ENCODE results near the gene EHMT1.

Gene EHMT1

DNA sequence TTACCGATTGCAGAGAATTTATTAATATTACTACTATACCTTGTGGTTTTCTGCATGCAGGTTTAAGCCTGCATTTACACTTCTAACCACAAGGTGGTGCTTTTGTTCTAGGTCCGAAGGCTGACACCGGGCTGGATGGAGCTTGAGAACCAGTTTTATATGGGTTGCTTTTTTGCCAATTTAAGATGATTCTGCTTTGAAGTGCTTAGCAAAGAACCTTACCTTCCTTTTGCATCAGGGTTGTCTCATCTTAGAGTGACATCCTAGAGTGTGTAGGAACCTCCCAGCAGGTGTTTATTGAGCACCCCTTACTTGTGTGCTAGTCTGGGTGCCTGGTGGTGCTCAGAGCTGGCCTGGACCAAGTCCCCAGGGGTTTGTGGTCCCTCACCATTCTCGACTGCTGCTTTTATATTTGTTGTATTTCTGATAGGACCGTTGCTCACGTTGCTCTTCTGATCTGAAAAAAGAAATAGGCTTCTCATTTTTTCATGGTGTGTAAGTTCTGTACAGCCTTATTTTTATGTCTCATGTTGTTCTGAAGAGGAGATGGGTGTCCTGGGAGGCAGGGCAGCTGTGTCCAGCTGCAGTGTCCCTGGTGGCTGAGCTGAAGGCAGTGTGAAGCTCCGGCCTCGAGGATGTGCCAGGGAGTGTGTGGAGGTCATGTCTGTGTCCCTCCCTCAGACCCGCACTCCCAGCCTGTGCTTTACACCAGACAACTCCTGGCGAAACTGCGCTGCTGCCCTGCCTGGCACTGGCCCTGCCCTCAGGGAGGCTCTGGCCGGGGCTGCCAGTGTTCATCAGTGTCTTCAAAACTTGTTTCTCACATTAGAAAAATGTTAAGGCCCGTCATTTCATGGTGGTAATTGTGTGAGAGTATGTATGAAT is 54.3 kb downstream of the EHMT1 start:
- DNase-seq (ENCODE audit: low read depth in 3 of 3) = peak in 1 of 3 experiments; percentile 40

DNA sequence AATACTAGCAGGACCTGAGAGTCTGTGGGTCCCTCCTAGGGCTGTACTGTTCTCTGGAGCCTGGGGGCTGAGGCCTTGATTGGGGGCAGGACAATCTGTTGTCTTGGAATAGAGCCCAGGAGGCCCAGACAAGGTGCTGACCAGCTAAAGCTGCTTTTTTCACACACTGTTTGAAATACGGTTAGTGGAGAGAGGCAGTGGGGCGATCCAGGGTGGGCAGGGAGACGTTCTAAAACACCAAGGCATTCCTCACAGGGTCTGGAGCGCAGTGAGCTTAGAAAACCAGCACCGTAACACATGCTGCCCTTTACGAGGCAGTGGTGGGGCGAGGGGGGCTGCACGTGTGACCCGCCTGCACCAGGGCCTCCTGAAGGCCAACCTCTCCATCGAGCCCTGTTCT is 55.1 kb downstream of the EHMT1 start:
- no peak for DNase-seq (ENCODE audit: low read depth in 3 of 3)

DNA sequence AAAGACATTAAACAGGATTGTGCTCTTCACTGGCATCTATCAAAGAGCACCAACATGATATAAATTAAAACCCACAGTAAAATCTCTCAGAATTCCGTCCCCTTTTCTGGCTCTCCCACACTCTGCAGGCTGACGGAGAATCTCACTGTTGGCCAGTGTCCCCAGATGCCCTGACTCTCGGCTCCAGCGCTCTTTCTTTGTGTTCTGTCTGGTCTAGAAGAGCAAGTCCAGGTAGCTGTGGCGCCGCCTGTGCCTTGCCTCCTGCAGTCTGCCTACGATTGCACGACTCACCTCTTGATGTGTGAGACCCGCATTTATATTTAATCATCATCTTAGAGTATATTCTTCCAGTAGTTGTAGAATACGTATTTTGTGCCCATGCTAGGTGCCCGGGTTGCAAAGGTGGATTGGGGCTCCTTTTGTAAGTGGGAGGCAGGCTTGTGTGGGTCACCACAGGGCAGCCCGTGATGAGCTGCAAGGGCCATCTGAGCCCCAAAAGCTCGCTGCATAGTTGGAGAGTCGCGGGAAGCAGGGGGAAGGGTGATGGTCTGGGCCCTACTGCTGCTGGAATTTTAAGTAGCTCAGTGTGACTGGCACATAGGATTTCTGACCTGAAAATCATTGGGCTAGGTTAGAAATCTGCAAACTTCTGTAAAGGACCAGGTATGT is 55.6 kb downstream of the EHMT1 start:
- DNase-seq (ENCODE audit: low read depth in 3 of 3) = no peak

DNA sequence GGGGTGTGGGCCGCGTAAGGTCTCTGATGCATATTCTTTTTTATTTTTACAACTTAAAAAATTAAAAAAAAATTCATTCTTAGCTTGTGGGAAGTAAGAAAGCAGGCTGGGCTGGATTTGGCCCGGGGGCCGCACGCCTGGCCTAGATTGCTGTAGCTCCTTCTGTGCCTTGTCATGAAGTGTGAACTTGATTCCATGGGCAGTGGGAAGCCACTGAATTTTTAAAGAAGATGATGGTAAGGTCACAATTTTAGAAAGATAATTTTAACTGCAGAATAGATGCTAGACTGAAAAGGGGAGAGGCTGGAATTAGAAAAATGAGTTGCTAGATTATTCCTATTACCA is 56.1 kb downstream of the EHMT1 start:
- DNase-seq (ENCODE audit: low read depth in 3 of 3) = no peak

- no peak for DNase-seq (ENCODE audit: low read depth in 3 of 3)
Observed at GRCh38 chr9:137676998-137677397, 58.2 kb downstream of the EHMT1 start.

DNA sequence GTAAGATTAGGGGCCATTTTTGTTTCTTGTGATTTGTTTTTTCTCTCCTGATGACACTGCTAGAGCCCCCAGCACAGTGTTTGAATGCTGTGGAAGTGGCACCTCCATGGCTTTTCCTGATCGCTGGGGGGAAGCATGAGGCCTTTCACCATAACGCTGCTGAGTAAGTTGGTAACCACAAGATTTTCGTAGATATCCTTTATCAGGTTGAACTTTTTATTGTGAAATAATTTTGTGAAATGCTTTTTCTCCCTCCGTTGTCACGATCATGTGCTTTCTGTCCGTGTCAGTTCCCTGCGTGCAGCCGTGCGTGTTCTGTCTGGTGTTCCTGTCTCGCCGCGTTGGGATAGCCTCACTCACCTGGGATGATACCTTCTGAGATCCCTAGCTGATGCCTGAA is 59.4 kb downstream of the EHMT1 start:
- no peak for DNase-seq (ENCODE audit: low read depth in 3 of 3)

DNA sequence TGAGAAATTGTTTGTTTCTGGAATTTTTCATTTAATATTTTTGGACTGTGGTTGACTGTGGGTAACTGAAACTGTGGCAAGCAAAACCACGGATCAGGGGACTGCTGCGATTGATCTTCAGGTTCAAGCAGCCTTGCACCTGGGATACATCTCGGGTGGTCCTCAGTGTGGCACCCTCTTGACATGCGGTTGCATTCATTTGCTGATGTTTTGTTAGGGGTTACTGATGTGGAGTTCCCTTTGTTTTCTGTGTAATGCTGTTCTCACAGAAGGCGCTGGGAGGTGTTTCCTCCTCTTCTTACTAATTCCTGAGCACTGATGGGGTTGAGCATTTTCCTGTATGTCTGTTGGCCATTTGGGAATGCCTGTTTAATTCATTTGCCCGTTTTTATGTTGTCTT is 60.4 kb downstream of the EHMT1 start:
- DNase-seq (ENCODE audit: low read depth in 3 of 3) = no peak

DNA sequence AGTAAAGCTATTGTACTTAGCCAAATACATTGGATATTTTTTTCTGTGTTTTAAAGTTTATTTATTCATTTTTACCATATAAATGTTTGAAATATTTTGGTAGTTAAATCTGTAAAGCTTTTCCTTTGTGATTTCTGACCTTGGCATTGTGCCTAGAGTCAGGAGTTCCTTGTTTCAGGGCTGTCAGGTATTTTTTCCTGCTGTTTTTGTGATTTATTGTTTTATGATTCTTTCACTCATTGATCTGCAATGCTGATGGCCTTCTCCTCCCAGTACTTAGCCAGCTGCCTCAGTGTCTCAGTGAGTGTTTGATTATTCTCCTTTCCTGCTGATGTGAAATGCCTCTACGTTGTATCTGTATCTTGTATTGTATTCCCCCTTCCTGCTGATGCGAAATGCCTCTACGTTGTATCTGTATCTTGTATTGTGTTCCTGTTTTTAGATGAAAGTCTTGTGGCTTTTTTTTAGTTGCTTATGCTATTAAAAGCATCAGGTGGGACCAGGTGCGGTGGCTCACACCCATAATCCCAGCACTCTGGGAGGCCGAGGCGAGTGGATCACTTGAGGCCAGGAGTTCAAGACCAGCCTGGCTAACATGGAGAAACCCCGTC is 61.0 kb downstream of the EHMT1 start:
- DNase-seq (ENCODE audit: low read depth in 3 of 3) = no peak

DNA sequence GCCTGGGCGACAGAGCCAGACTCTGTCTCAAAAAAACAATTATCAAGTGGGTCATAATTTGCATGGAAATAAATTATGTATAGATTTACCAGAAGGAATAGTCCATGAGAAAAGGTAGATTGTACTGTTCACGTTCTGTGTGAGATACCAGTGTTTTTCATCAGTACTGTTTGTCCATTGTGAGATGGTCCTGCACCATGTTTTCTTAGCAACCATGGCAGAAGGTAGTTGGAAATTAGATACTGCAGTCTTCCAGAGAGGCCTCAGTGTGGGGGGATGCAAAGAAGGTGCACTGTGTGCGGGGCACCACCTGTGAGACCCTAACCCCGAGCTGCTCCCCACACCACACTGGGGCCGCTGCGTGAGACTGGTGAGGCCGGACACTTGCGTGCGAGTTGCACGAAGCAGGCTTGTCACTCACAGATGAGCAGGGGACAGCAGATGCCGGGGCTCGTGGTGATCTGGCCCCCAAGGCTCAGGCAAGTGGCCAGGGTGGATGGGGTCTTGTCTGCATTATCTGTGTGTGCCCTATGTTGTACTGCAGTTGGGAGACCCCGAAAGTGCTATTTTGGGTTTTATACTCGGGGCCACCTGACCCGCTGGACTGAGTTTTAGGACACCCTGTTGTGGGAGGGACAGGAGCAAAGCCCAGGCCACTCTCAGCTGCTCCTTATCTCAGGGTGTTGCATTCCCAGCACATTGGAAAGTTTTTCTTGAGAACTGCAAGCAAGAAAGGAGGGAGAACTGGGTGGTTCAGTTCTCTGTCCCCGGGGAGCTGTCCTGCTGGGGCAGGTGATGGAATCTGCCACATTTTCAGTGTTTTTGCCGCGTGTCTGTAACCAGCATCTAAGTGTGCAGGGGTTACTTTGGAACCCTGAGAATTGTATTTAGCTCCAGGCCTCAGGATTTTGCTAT is 61.9 kb downstream of the EHMT1 start:
- no peak for DNase-seq (ENCODE audit: low read depth in 3 of 3)

DNA sequence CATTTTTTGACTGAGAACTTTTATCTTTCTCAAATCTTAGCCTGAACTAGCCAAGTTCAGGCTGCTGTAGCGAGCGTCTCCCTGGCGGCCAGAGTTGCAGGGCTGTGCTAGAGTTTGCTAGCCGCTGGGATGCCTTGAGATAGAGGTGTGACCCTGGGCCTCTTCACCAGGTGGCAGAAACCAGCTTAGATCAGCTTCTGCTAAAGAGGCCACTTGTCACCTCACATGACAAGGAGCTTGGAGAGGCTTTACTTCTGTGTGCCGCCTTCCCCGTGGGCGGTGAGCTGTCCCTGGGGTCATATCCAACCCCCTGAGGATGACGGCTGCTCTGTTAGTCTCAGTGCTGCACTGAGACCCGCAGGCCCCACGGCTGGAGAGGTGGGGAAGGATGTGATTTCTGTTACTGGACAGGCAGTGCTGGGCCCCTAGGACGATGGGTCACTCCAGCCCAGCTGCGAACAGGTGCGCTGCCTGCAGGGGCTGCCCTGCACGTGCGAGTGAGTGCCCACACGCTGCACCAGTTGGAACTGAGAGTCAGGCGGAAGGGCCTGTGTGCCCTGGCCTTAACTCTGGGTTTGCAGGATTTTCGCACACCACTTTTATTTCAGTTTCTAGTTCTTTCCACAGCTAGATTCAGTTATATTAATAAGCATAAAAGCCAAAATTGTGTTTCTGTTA is 63.8 kb downstream of the EHMT1 start:
- no peak for DNase-seq (ENCODE audit: low read depth in 3 of 3)

- no peak for DNase-seq (ENCODE audit: low read depth in 3 of 3)
Observed at GRCh38 chr9:137683262-137683864, 64.6 kb downstream of the EHMT1 start.

DNA sequence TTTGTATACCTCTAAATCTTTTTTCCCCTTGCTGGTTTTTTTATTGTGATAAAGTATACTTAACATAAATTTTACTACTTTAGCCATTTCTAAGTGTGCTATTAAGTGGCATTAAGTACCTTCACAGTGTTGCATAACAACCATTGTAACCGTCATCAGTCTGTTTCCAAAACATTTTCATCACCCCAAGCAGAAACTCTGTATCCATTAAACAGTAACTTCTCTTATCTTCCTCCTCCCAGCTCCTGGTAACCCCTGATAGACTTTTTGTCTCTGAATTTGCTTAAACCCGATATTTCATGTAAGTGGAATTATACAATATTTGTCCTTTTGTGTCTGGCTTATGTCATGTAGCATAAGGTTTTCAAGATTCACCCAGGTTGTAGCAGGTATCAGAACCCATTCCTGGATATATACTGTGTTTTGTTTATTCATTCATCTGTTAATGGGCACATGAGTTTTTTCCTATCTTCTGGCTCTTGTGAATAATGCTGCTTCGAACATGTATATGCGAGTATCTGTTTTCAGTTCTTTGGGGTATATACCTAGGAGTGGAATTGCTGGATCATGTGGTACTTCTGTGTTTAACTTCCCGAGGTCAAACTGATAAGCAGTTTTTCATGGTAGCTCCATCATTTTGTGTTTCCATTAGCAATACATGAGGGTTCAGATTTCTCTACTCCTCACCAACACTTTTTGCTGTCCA is 66.4 kb downstream of the EHMT1 start:
- DNase-seq (ENCODE audit: low read depth in 3 of 3) = no peak

DNA sequence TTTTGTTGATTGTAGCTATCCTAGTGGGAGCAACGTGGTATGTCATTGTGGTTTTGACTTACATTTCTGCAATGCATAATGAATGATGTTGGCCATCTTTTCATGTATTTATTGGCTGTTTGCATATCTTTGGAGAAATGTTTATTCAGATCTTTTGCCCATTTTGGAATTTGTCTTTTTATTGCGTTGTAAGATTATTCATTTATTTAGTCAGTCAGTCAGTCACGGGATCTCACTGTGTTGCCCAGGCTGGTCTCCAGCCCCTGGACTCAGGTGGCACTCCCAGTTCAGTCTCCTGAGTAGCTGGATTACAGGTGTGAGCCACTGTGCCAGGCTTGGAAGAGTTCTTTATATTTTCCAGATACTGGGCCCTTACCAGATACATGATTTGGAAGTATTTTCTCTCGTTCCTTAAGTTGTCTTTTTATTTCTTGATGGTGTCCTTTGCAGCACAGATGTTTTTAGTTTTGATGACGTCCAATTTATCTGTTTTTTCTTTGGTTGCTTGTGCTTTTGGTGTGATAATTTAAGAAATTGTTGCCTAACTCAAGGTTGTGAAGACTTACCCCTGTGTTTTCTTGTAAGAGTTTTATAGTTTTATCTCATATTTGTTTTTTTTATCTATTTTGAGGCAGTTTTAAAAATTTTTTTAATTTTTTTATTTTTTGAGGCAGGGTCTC is 67.1 kb downstream of the EHMT1 start:
- no peak for DNase-seq (ENCODE audit: low read depth in 3 of 3)

GRCh38 chr9:137688261-137688660 is 69.5 kb downstream of the EHMT1 start:
- DNase-seq (ENCODE audit: low read depth in 3 of 3) = no peak

- DNase-seq (ENCODE audit: low read depth in 3 of 3) = no peak
Observed at GRCh38 chr9:137688725-137689124, 69.9 kb downstream of the EHMT1 start.

- no peak for DNase-seq (ENCODE audit: low read depth in 3 of 3)
Observed at GRCh38 chr9:137689745-137690529, 71.1 kb downstream of the EHMT1 start.

GRCh38 chr9:137690930-137691645 is 72.3 kb downstream of the EHMT1 start:
- DNase-seq (ENCODE audit: low read depth in 3 of 3) = no peak

DNA sequence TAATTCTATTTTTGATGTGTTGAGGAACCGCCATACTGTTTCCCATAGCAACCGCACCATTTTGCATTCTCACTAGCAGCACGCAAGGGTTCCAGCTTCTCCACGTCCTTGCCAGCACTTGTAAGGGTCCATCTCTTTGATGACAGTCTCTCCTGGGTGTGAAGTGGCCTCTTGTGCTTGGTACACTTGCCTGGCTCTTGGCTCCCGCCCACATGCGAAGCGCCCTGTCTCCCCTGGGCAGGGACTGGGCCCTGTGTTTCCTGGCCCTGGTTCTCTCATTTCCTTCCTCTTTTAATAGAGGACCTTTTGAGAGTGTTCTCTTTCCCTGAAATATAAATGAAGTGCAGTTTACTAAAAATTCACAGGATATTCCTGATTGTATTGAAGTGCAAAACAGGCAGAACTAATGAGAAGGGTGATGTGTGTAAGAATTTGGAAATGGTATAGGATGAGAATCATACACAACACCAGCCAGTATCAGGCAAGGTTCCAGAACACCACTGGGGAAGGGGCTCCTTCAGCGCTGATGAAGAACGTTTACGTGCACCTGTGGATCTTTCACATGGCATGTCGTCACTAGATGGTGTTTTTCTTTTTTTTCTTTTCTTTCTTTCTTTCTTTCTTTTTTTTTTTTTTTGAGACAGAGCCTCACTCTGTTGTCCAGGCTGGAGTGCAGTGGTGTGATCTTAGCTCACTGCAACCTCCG is 73.0 kb downstream of the EHMT1 start:
- no peak for DNase-seq (ENCODE audit: low read depth in 3 of 3)

Measured in stimulated activated CD4-positive, alpha-beta T cell treated with anti-CD3 and anti-CD28 coated beads, TNF-alpha, amount 100 ng/mL, for 24 hours (primary cell).